ENCODE results near the gene AIDA. TPM values are rescaled to one million over a fixed set of nuclear protein-coding genes. Genes with fewer than 3 reads are reported as not detected.

The AIDA gene
- total RNA-seq, 2 donors from 2014 or later = 36.7 to 61.4 TPM

- H3K4me1 ChIP-seq (replicated peaks) = peaks cover 8% of the 10 kb centered on the region
- TF ChIP-seq CTCF (IDR thresholded peaks at IDR 0.05) = no peak
- no peak for TF ChIP-seq POLR2AphosphoS5 (IDR thresholded peaks at IDR 0.05)
- no peak for TF ChIP-seq POLR2A (IDR thresholded peaks at IDR 0.05)
- H3K36me3 ChIP-seq = no peaks in the 10 kb centered on the region
- no peak overlapping the region for H3K4me3 ChIP-seq
- no peaks in the 10 kb centered on the region for H3K27me3 ChIP-seq (replicated peaks; ENCODE audit: insufficient read depth)
- no peaks in the 10 kb centered on the region for H3K9me3 ChIP-seq
- DNase-seq (ENCODE audit: low spot score) = no peak
- H3K27ac ChIP-seq = no peak overlapping the region
- intact Hi-C loops (cut with DNase I) = no loop called here
These were observed 88.8 kb downstream of the AIDA start for GRCh38 chr1:222623458-222623857.

- 41% methylated on average over 5 of the region's 5 CpGs for WGBS
- DNase-seq (ENCODE audit: low spot score) = peak; percentile 62
- Histone ChIP-seq H3K9me3 (no peaks in the 10 kb centered on the region), H3K27me3 (replicated peaks; ENCODE audit: insufficient read depth) (no peaks in the 10 kb centered on the region), H3K4me1 (replicated peaks) (peaks cover 8% of the 10 kb centered on the region), H3K27ac (peak overlapping the region; percentile 1 to 33), H3K4me3 (no peak overlapping the region), H3K36me3 (no peaks in the 10 kb centered on the region)
- TF ChIP-seq POLR2AphosphoS5 (IDR thresholded peaks at IDR 0.05) = peak; percentile 91
- TF ChIP-seq CTCF (IDR thresholded peaks at IDR 0.05) = no peak
- TF ChIP-seq POLR2A (IDR thresholded peaks at IDR 0.05) = no peak
- intact Hi-C loops (cut with DNase I) = no loop called here
These were observed 89.5 kb downstream of the AIDA start for GRCh38 chr1:222622765-222623164.

GRCh38 chr1:222620566-222620965 lies 91.7 kb downstream of the AIDA start:
- intact Hi-C loops (cut with DNase I) = no loop called here
- Histone ChIP-seq H3K36me3 (no peaks in the 10 kb centered on the region), H3K27ac (no peak overlapping the region), H3K4me3 (no peak overlapping the region), H3K9me3 (no peaks in the 10 kb centered on the region), H3K27me3 (replicated peaks; ENCODE audit: insufficient read depth) (no peaks in the 10 kb centered on the region), H3K4me1 (replicated peaks) (peaks cover 8% of the 10 kb centered on the region)
- no peak for DNase-seq (ENCODE audit: low spot score)
- 89% methylated on average over 2 of the region's 2 CpGs for WGBS
- no peak for TF ChIP-seq POLR2AphosphoS5 (IDR thresholded peaks at IDR 0.05)
- no peak for TF ChIP-seq POLR2A (IDR thresholded peaks at IDR 0.05)
- no peak for TF ChIP-seq CTCF (IDR thresholded peaks at IDR 0.05)

GRCh38 chr1:222618880-222619596 lies 93.3 kb downstream of the AIDA start:
- Histone ChIP-seq H3K4me3 (peak overlapping the region; percentile 95), H3K27me3 (replicated peaks; ENCODE audit: insufficient read depth) (no peaks in the 10 kb centered on the region), H3K36me3 (no peaks in the 10 kb centered on the region), H3K27ac (peak overlapping the region; percentile 79 to 83), H3K4me1 (replicated peaks) (peaks cover 8% of the 10 kb centered on the region), H3K9me3 (no peaks in the 10 kb centered on the region)
- DNase-seq (ENCODE audit: low spot score) = no peak
- 31% methylated on average over 20 of the region's 20 CpGs for WGBS
- intact Hi-C loops (cut with DNase I) = no loop called here
- TF ChIP-seq POLR2AphosphoS5 (IDR thresholded peaks at IDR 0.05) (no peak), CTCF (IDR thresholded peaks at IDR 0.05) (no peak), POLR2A (IDR thresholded peaks at IDR 0.05) (no peak)

Other genes with a start within 250 kb of the AIDA start
- gene HHIPL2, start 164.4 kb downstream of the AIDA start, total RNA-seq = 1 to 10 TPM in 1 of 2 donors, not detected in 1; 2.3 TPM
- 10 to 100 TPM in 1 of 2 donors, 1 to 10 TPM in 1; 8.5 to 12.6 TPM for gene TAF1A, start 122.6 kb downstream of the AIDA start, total RNA-seq
- 10 to 100 TPM; 64.3 to 74.9 TPM for gene MIA3, start 94.4 kb downstream of the AIDA start, total RNA-seq
- 10 to 100 TPM; 39.8 to 41.8 TPM for gene BROX, start 73 bp upstream of the AIDA start, total RNA-seq
- under 1 TPM; 0.23 to 0.51 TPM for gene FAM177B, start 24.7 kb upstream of the AIDA start, total RNA-seq
- 10 to 100 TPM in 1 of 2 donors, 1 to 10 TPM in 1; 4.9 to 43.1 TPM for gene DISP1, start 102.5 kb upstream of the AIDA start, total RNA-seq